ENCODE results near the gene PRSS3.
"Not testable (repeated sequence)": the region's sequence is repeated elsewhere in the genome, so short reads cannot be mapped to it uniquely, and the experiment has no call there.

The PRSS3 gene

GRCh38 chr9:33795281-33795680 lies at the start of gene PRSS3:
Gene PRSS3 (plus strand): TSS chr9:33795561. CDS start chr9:33795574, 13 bp downstream.
- Histone ChIP-seq H3K27me3 (ENCODE audit: insufficient read depth, insufficient read length) (no peaks in the 10 kb centered on the region), H3K4me1 (ENCODE audit: insufficient read depth, insufficient read length) (no peaks in the 10 kb centered on the region), H3K9ac (ENCODE audit: insufficient read length, low read depth) (no peak within 1 kb of the TSS), H3K36me3 (ENCODE audit: insufficient read depth, insufficient read length, low read length) (no peaks in the 10 kb centered on the region), H3K4me3 (ENCODE audit: insufficient read length, low read depth) (no peak within 1 kb of the TSS), H3K9me3 (ENCODE audit: insufficient read depth, low read length) (peaks cover 15% of the 10 kb centered on the region; the same call in 1 of the 2 replicates)
- no peak for TF ChIP-seq YY1 (IDR thresholded peaks at IDR 0.05; ENCODE audit: insufficient read depth, insufficient read length)
- no peak for TF ChIP-seq SUZ12 (IDR thresholded peaks at IDR 0.05; ENCODE audit: extremely low read depth, insufficient read depth, insufficient read length)
- TF ChIP-seq ZNF274 (IDR thresholded peaks at IDR 0.05; ENCODE audit: low read depth, low read length), result no peak
- DNase-seq (ENCODE audit: low read depth, low spot score), result no peak

- no peak for TF ChIP-seq YY1 (IDR thresholded peaks at IDR 0.05; ENCODE audit: insufficient read depth, insufficient read length)
- peaks cover 3% of the 10 kb centered on the region; the same call in 1 of the 2 replicates for H3K9me3 ChIP-seq (ENCODE audit: insufficient read depth, low read length)
- no peak for DNase-seq (ENCODE audit: low read depth, low spot score)
- H3K9ac ChIP-seq (ENCODE audit: insufficient read length, low read depth), result no peak overlapping the region
- H3K4me3 ChIP-seq (ENCODE audit: insufficient read length, low read depth), result no peak overlapping the region
- H3K36me3 ChIP-seq (ENCODE audit: insufficient read depth, insufficient read length, low read length), result no peaks in the 10 kb centered on the region
- H3K4me1 ChIP-seq (ENCODE audit: insufficient read depth, insufficient read length), result no peaks in the 10 kb centered on the region
- H3K27me3 ChIP-seq (ENCODE audit: insufficient read depth, insufficient read length), result no peaks in the 10 kb centered on the region
Observed at GRCh38 chr9:33748633-33749304, 46.6 kb upstream of the PRSS3 start.

- not testable (repeated sequence) for DNase-seq (ENCODE audit: low read depth, low spot score); H3K9me3 ChIP-seq (ENCODE audit: insufficient read depth, low read length); H3K4me3 ChIP-seq (ENCODE audit: insufficient read length, low read depth); H3K27me3 ChIP-seq (ENCODE audit: insufficient read depth, insufficient read length); H3K4me1 ChIP-seq (ENCODE audit: insufficient read depth, insufficient read length); H3K9ac ChIP-seq (ENCODE audit: insufficient read length, low read depth); H3K36me3 ChIP-seq (ENCODE audit: insufficient read depth, insufficient read length, low read length)
Observed at GRCh38 chr9:33749305-33749654, 46.1 kb upstream of the PRSS3 start.

- Histone ChIP-seq H3K9me3 (ENCODE audit: insufficient read depth, low read length) (peaks cover 3% of the 10 kb centered on the region; the same call in 1 of the 2 replicates), H3K27me3 (ENCODE audit: insufficient read depth, insufficient read length) (no peaks in the 10 kb centered on the region), H3K36me3 (ENCODE audit: insufficient read depth, insufficient read length, low read length) (no peaks in the 10 kb centered on the region), H3K4me1 (ENCODE audit: insufficient read depth, insufficient read length) (no peaks in the 10 kb centered on the region), H3K9ac (ENCODE audit: insufficient read length, low read depth) (no peak overlapping the region), H3K4me3 (ENCODE audit: insufficient read length, low read depth) (no peak overlapping the region)
- TF ChIP-seq YY1 (IDR thresholded peaks at IDR 0.05; ENCODE audit: insufficient read depth, insufficient read length), result no peak
- no peak for DNase-seq (ENCODE audit: low read depth, low spot score)
Observed at GRCh38 chr9:33750307-33750838, 45.0 kb upstream of the PRSS3 start.

- DNase-seq (ENCODE audit: low read depth, low spot score), result no peak
- Histone ChIP-seq H3K4me3 (ENCODE audit: insufficient read length, low read depth) (no peak overlapping the region), H3K4me1 (ENCODE audit: insufficient read depth, insufficient read length) (no peaks in the 10 kb centered on the region), H3K9me3 (ENCODE audit: insufficient read depth, low read length) (peaks cover 3% of the 10 kb centered on the region; the same call in 1 of the 2 replicates), H3K9ac (ENCODE audit: insufficient read length, low read depth) (no peak overlapping the region), H3K27me3 (ENCODE audit: insufficient read depth, insufficient read length) (no peaks in the 10 kb centered on the region), H3K36me3 (ENCODE audit: insufficient read depth, insufficient read length, low read length) (no peaks in the 10 kb centered on the region)
- TF ChIP-seq SUZ12 (IDR thresholded peaks at IDR 0.05; ENCODE audit: extremely low read depth, insufficient read depth, insufficient read length), result no peak
- no peak for TF ChIP-seq ZNF274 (IDR thresholded peaks at IDR 0.05; ENCODE audit: low read depth, low read length)
- no peak for TF ChIP-seq YY1 (IDR thresholded peaks at IDR 0.05; ENCODE audit: insufficient read depth, insufficient read length)
Observed at GRCh38 chr9:33750839-33751339, 44.5 kb upstream of the PRSS3 start.

- no peak overlapping the region for H3K4me3 ChIP-seq (ENCODE audit: insufficient read length, low read depth)
- no peak for DNase-seq (ENCODE audit: low read depth, low spot score)
- no peaks in the 10 kb centered on the region for H3K27me3 ChIP-seq (ENCODE audit: insufficient read depth, insufficient read length)
- H3K4me1 ChIP-seq (ENCODE audit: insufficient read depth, insufficient read length), result no peaks in the 10 kb centered on the region
- no peaks in the 10 kb centered on the region for H3K36me3 ChIP-seq (ENCODE audit: insufficient read depth, insufficient read length, low read length)
- H3K9ac ChIP-seq (ENCODE audit: insufficient read length, low read depth), result no peak overlapping the region
- peaks cover 3% of the 10 kb centered on the region; the same call in 1 of the 2 replicates for H3K9me3 ChIP-seq (ENCODE audit: insufficient read depth, low read length)
- TF ChIP-seq ZNF274 (IDR thresholded peaks at IDR 0.05; ENCODE audit: low read depth, low read length), result no peak
Observed at GRCh38 chr9:33751536-33752129, 43.7 kb upstream of the PRSS3 start.

- no peak for TF ChIP-seq SUZ12 (IDR thresholded peaks at IDR 0.05; ENCODE audit: extremely low read depth, insufficient read depth, insufficient read length)
- no peak overlapping the region for H3K4me3 ChIP-seq (ENCODE audit: insufficient read length, low read depth)
- H3K9ac ChIP-seq (ENCODE audit: insufficient read length, low read depth), result no peak overlapping the region
- H3K4me1 ChIP-seq (ENCODE audit: insufficient read depth, insufficient read length), result no peaks in the 10 kb centered on the region
- H3K9me3 ChIP-seq (ENCODE audit: insufficient read depth, low read length), result peaks cover 3% of the 10 kb centered on the region; the same call in 1 of the 2 replicates
- H3K27me3 ChIP-seq (ENCODE audit: insufficient read depth, insufficient read length), result no peaks in the 10 kb centered on the region
- H3K36me3 ChIP-seq (ENCODE audit: insufficient read depth, insufficient read length, low read length), result no peaks in the 10 kb centered on the region
- DNase-seq (ENCODE audit: low read depth, low spot score), result no peak
Observed at GRCh38 chr9:33752130-33752637, 43.2 kb upstream of the PRSS3 start.

GRCh38 chr9:33752789-33753188 lies 42.6 kb upstream of the PRSS3 start:
- not testable (repeated sequence) for H3K9ac ChIP-seq (ENCODE audit: insufficient read length, low read depth); DNase-seq (ENCODE audit: low read depth, low spot score); H3K4me3 ChIP-seq (ENCODE audit: insufficient read length, low read depth); H3K9me3 ChIP-seq (ENCODE audit: insufficient read depth, low read length); H3K27me3 ChIP-seq (ENCODE audit: insufficient read depth, insufficient read length); H3K36me3 ChIP-seq (ENCODE audit: insufficient read depth, insufficient read length, low read length); H3K4me1 ChIP-seq (ENCODE audit: insufficient read depth, insufficient read length)

GRCh38 chr9:33759648-33760047 lies 35.7 kb upstream of the PRSS3 start:
- not testable (repeated sequence) for H3K4me1 ChIP-seq (ENCODE audit: insufficient read depth, insufficient read length); DNase-seq (ENCODE audit: low read depth, low spot score)

More at GRCh38 chr9:33759648-33760047, 35.7 kb upstream of the PRSS3 start:
- H3K36me3 ChIP-seq (ENCODE audit: insufficient read depth, insufficient read length, low read length); H3K4me3 ChIP-seq (ENCODE audit: insufficient read length, low read depth); H3K27me3 ChIP-seq (ENCODE audit: insufficient read depth, insufficient read length); H3K9ac ChIP-seq (ENCODE audit: insufficient read length, low read depth); H3K9me3 ChIP-seq (ENCODE audit: insufficient read depth, low read length): not testable (repeated sequence)
